ENCODE results near the gene EPHB1.

The EPHB1 gene

GRCh38 chr3:134810052-134810435 is 15.0 kb downstream of the EPHB1 start:
- no peak for DNase-seq

GRCh38 chr3:134810850-134811249 is 15.8 kb downstream of the EPHB1 start:
- no peak for DNase-seq

- DNase-seq, result no peak
Observed at GRCh38 chr3:134813618-134814017, 18.6 kb downstream of the EPHB1 start.

GRCh38 chr3:134815519-134815918 is 20.5 kb downstream of the EPHB1 start:
- no peak for DNase-seq

GRCh38 chr3:134816623-134817022 is 21.6 kb downstream of the EPHB1 start:
- no peak for DNase-seq

GRCh38 chr3:134817297-134817696 is 22.2 kb downstream of the EPHB1 start:
- DNase-seq, result no peak

- no peak for DNase-seq
Observed at GRCh38 chr3:134820994-134821393, 25.9 kb downstream of the EPHB1 start.

- no peak for DNase-seq
Observed at GRCh38 chr3:134822090-134822489, 27.0 kb downstream of the EPHB1 start.

- no peak for DNase-seq
Observed at GRCh38 chr3:134823679-134824078, 28.6 kb downstream of the EPHB1 start.

- no peak for DNase-seq
Observed at GRCh38 chr3:134824791-134825190, 29.7 kb downstream of the EPHB1 start.

GRCh38 chr3:134827213-134827612 is 32.2 kb downstream of the EPHB1 start:
- DNase-seq, result no peak

- DNase-seq, result no peak
Observed at GRCh38 chr3:134829721-134830120, 34.7 kb downstream of the EPHB1 start.

- DNase-seq, result no peak
Observed at GRCh38 chr3:134832585-134832984, 37.5 kb downstream of the EPHB1 start.

- DNase-seq, result no peak
Observed at GRCh38 chr3:134833453-134834163, 38.5 kb downstream of the EPHB1 start.

GRCh38 chr3:134836921-134837320 is 41.9 kb downstream of the EPHB1 start:
- no peak for DNase-seq

- peak; percentile 11 for DNase-seq
Observed at GRCh38 chr3:134838599-134838998, 43.5 kb downstream of the EPHB1 start.

- DNase-seq, result no peak
Observed at GRCh38 chr3:134839422-134839821, 44.4 kb downstream of the EPHB1 start.

GRCh38 chr3:134839990-134840389 is 44.9 kb downstream of the EPHB1 start:
- DNase-seq, result no peak

- DNase-seq, result no peak
Observed at GRCh38 chr3:134840459-134840858, 45.4 kb downstream of the EPHB1 start.

GRCh38 chr3:134846084-134846483 is 51.0 kb downstream of the EPHB1 start:
- DNase-seq, result no peak

- no peak for DNase-seq
Observed at GRCh38 chr3:134846911-134847317, 51.9 kb downstream of the EPHB1 start.

GRCh38 chr3:134847349-134847748 is 52.3 kb downstream of the EPHB1 start:
- DNase-seq, result no peak

GRCh38 chr3:134849561-134849960 is 54.5 kb downstream of the EPHB1 start:
- DNase-seq, result no peak

- DNase-seq, result no peak
Observed at GRCh38 chr3:134850761-134851160, 55.7 kb downstream of the EPHB1 start.

- DNase-seq, result no peak
Observed at GRCh38 chr3:134852132-134852531, 57.1 kb downstream of the EPHB1 start.

Data from activated CD4-positive, alpha-beta T cell treated with anti-CD3 and anti-CD28 coated beads, Interleukin-2, amount 50 U/mL, for 16 hours (primary cell).